Tibial artery (tissue), 4 donors: ENCODE data around the gene NFIB.

Experiments
- DNase-seq, 2 donors: peaks; one replicate each; pipeline ENCODE4 v3.0.0-alpha.2; 2019
- H3K27ac ChIP-seq, 2 donors: fragments of 200-600 bp; sonication (generic) in 1 of 2; 1 replicate in 1 of 2; 2 replicates in 1 of 2; pipeline ENCODE4 v1.5.1; 2018 to 2019; ENCODE audit warnings: mild to moderate bottlenecking in 1 of 2
- H3K27me3 ChIP-seq, 2 donors: fragments of 200-600 bp; sonication (generic) in 1 of 2; one replicate each; pipeline versions ENCODE4 v1.5.1 to v1.6.0; 2016 to 2019
- H3K36me3 ChIP-seq, 3 donors: fragments of 200-600 bp; sonication (generic) in 2 of 3; one replicate each; pipeline ENCODE4 v1.5.1; 2016 to 2019; ENCODE audit warnings: mild to moderate bottlenecking in 2 of 3
- H3K4me1 ChIP-seq, 4 donors: fragments of 200-600 bp; sonication (generic) in 2 of 4; 1 replicate in 3 of 4; 2 replicates in 1 of 4; pipeline ENCODE4 v1.5.1; 2016 to 2019
- H3K4me3 ChIP-seq, 2 donors: fragments of 200-600 bp; sonication (generic) in 1 of 2; 1 replicate in 1 of 2; 2 replicates in 1 of 2; pipeline ENCODE4 v1.5.1; 2018 to 2019; ENCODE audit warnings: mild to moderate bottlenecking in 2 of 2
- H3K9me3 ChIP-seq, 3 donors: fragments of 200-600 bp; sonication (generic) in 1 of 3; one replicate each; pipeline ENCODE4 v1.5.1; 2016 to 2019
- CTCF ChIP-seq, 2 experiments: fragments of 200-600 bp in 1 of 2; fragments of 450-650 bp in 1 of 2; IDR thresholded peaks; one replicate each; pipeline ENCODE4 v1.5.1; 2017 to 2019; ENCODE audit warnings: antibody characterized with exemption in 2 of 2, mild to moderate bottlenecking in 1 of 2, moderate library complexity in 1 of 2
- intact Hi-C: fragments of 100-400 bp; cut with DNase I; formaldehyde crosslinking; loops from one replicate; pipeline ENCODE4 v1.15.0; 2023; ENCODE audit warnings: low total_unique reads

Gene NFIB

GRCh38 chr9:14066831-14067230 lies 247.1 kb downstream of the NFIB start:
- no peak for TF ChIP-seq CTCF (IDR thresholded peaks at IDR 0.05)
- Histone ChIP-seq H3K4me1 (no peaks in the 10 kb centered on the region), H3K27ac (no peak overlapping the region), H3K36me3 (no peaks in the 10 kb centered on the region), H3K4me3 (no peak overlapping the region), H3K27me3 (no peaks in the 10 kb centered on the region), H3K9me3 (no peaks in the 10 kb centered on the region)
- no peak for DNase-seq
- intact Hi-C loops, result loop anchor here (1.0 kb wide), 1 partner anchor 12 kb away; no protein-coding TSS in a partner anchor

DNA sequence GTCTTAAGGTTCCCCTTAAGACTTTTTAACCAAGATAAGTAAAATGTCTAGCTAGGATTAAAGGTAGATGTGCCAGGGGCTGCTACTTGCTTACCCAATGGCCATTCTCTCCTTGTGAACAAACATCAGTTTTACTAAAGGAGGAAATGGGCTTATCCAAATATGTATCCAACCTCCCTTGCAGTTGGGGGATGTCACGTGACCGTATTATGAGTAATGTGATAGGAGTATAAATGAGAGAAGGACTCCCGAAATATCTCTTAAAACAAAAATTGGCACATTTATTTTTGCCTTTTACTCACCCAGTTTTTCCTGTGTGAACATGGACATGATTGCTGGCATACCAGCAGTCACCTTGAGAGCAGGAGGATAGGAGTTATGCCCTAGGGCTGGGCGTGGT lies 247.9 kb downstream of the NFIB start:
- DNase-seq, result no peak
- Histone ChIP-seq H3K4me1 (no peaks in the 10 kb centered on the region), H3K27ac (no peak overlapping the region), H3K4me3 (no peak overlapping the region), H3K9me3 (no peaks in the 10 kb centered on the region), H3K27me3 (no peaks in the 10 kb centered on the region), H3K36me3 (no peaks in the 10 kb centered on the region)
- no peak for TF ChIP-seq CTCF (IDR thresholded peaks at IDR 0.05)
- intact Hi-C loops, result no loop called here

GRCh38 chr9:14064940-14065339 lies 249.0 kb downstream of the NFIB start:
- Histone ChIP-seq H3K27me3 (no peaks in the 10 kb centered on the region), H3K4me3 (no peak overlapping the region), H3K9me3 (no peaks in the 10 kb centered on the region), H3K27ac (no peak overlapping the region), H3K4me1 (no peaks in the 10 kb centered on the region), H3K36me3 (no peaks in the 10 kb centered on the region)
- no peak for TF ChIP-seq CTCF (IDR thresholded peaks at IDR 0.05)
- intact Hi-C loops, result no loop called here
- no peak for DNase-seq

- intact Hi-C loops, result no loop called here
- Histone ChIP-seq H3K36me3 (no peaks in the 10 kb centered on the region), H3K4me3 (no peak overlapping the region), H3K27me3 (no peaks in the 10 kb centered on the region), H3K9me3 (no peaks in the 10 kb centered on the region), H3K4me1 (no peaks in the 10 kb centered on the region), H3K27ac (no peak overlapping the region)
- no peak for DNase-seq
- no peak for TF ChIP-seq CTCF (IDR thresholded peaks at IDR 0.05)
Measured at GRCh38 chr9:14063756-14064155, 250.2 kb downstream of the NFIB start.

GRCh38 chr9:14062586-14063221 lies 251.2 kb downstream of the NFIB start:
- TF ChIP-seq CTCF (IDR thresholded peaks at IDR 0.05), result no peak

More at GRCh38 chr9:14062586-14063221, 251.2 kb downstream of the NFIB start:
- H3K36me3 ChIP-seq, result no peaks in the 10 kb centered on the region
- no peak overlapping the region for H3K27ac ChIP-seq
- H3K4me3 ChIP-seq, result no peak overlapping the region
- intact Hi-C loops, result no loop called here
- no peaks in the 10 kb centered on the region for H3K4me1 ChIP-seq
- no peak for DNase-seq
- no peaks in the 10 kb centered on the region for H3K27me3 ChIP-seq
- H3K9me3 ChIP-seq, result no peaks in the 10 kb centered on the region
